NCI-H2107 treated with DMSO at 0.1 percent for 48 hours (cell line): ENCODE measurements around the gene CRIM1.

Experiments used
- DNase-seq: peaks from one replicate; lab custom pipeline; 2025; ENCODE audit not compliant: unreplicated experiment; lab: John Stamatoyannopoulos, UW

CRIM1 gene

DNA sequence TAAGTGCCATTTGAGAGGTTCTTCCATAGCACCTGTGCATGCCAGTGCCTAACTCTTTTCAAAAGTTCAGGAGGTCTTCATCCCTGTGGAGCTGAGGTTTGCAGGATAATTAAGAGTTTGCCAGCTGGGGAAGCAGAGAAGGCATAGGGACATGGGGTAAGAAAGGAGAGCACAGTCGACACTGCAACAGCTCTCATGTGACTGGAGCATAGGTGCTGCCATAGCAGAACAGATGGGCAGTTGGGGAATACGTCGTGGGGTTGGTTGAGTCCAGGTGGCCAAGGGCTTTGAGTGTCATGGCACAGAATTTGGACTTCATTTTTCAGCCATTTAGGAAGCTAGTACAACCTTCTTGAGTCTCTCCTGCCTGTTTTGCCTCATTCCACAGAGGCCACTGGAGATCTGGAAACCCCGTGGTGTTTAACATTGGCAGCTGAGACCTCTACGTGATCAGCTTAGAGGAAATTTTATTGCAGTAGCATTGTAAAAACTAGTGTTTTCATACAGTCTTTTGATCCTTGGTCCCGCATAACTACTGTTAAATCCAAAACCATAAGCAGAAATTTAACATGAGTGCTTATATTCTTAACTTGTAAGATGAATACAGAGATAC is 65.1 kb downstream of the CRIM1 start:
- no peak for DNase-seq

DNA sequence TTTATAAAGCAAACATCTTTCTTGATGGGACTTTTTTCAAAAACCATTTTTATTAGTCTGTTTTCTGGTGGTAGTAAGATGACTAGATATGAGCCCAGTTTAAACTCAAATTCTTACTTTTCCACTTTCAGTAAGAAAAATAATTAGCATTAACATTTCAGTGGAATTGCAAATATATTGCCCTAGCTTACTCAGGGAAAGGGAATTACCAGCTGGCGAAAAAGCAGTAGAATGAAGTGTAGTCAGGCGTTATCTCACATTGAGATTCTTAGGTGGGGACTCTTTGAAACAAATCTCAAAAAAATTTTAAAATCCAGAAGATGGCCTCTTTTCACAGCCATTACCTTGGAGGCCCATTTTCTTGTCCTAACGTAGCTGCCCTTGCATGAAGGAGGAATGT is 65.8 kb downstream of the CRIM1 start:
- no peak for DNase-seq

DNA sequence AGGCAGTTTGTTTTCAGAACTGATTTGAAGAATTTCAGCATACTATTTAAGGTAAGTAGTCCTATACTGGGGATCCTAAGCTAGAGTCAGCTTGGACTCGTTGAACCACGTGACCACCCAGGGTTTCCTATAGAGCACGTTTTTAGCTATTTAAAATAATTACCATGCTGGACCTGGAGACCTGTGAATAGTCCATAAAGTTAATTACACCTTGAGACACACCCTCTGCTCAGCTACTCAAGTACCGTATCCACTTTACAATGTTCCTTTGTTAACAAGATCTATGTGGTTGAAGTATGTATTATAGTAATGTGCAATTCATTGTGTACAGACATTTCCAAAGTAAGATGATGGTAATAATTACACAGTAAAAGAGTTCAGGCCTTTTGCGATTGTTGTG is 67.6 kb downstream of the CRIM1 start:
- no peak for DNase-seq

DNA sequence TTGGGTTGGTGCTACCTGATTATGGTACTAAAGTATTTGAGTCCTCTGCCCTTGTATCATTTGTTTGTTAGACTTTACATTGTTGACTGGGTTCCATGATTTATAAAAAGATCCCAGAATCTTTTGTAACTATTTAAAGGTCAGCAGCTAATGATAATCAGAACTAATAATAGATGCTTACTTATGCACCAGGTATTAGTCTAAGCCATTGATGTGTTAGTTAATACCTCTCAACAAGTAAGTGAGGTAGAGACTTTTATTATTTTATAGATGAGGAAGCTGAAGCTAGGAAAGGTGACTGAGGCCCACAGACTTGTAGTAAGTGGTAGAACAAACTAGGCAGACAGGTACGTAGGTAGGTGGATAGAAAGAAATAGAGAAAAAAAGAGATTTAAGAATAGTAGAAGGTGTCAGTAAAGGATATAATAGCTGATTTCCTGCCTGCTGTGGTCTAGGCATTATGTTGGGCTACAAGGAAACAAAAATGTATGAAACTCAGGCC is 68.1 kb downstream of the CRIM1 start:
- no peak for DNase-seq

DNA sequence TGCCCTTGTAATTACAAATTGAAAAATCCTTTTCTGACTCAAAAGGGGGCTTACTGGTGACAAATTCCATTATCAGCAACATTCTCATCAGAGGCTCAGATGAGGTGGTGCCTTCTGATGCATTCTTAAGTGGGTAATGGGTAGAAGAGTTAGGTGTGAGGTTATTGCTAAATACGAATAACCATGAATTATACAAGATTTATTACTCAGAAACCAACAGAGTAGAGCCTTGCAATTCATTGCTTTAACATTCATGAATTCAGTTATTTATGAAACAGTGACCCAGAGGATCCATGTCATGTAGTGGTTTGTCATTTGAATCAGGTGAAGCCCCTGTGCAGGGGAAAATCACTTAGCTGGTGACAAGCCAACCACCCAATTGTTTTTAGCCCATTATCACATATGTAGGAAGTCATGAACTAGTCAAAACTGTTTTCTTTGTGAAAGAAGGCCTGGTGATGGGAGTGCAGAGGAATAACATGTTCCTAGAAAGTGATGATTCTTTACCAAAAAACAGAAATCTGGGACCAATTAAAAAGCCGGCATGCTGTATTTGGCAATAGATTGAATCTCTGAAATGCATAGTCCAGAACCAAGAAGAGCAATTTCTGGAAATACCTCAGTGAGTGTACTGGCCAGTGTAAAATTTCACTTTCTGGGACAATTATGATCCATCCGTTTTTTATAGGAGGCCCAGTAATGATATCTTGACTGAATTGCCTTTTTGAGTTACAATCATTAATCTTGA is 70.2 kb downstream of the CRIM1 start:
- no peak for DNase-seq

DNA sequence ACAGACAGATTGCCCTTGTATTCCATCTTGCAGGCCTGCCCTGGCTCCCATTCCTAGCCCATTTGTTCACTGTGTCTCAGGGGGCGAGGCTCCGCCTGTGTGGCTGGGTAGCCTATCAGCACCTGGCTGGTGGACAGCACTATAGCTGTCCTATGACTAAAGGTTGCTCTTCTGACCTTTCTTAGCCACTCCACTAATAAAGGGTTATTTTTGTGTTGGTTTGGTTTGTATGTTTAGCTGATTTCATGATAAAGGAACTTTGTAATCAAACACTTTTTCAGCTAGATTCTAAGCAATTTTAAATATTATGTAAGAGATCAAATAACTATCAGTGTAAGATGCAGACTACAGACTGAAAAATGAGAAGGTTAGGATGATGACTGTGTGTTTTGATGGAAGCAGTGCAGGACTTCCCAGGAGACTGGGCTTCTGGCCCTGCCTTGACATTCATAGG is 72.2 kb downstream of the CRIM1 start:
- DNase-seq, result no peak

DNA sequence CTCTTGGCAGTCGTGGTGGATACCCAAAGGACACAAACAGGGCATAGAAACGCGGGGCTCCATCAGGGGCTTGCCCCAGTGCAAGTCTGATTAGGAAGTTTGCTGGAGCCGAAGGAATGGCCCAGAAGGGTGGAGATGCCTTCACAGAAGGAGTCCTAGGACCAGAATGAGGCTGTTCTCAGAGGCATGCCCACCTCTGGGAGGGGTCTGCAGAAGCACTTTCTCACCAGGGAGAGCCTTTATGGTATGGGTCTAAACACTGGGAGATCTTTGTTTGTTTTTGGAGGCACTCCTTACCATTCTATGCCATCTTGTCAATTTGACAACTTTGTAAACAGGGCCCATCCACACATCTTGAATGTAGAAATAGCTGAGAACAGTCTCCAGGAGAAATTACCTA is 75.0 kb downstream of the CRIM1 start:
- DNase-seq, result no peak

DNA sequence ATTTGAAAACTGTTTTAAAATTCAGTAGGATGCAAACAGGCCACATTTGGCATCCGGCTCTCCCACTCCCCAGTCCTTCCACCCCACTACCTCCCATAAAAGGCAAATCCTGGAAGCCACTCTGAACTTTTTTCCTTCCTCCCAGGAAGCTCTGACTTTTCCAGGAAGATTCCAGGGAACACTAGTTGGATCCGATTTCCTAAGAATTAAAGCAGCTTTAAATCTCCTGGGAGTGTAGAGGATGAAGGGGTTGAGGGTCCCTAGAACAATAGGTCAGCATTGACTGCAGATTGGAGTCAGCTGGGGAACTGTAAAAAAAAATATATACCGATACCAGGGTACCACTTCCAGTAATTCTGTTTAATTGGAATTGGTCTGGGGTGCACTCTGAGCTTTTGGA is 76.9 kb downstream of the CRIM1 start:
- DNase-seq, result no peak

DNA sequence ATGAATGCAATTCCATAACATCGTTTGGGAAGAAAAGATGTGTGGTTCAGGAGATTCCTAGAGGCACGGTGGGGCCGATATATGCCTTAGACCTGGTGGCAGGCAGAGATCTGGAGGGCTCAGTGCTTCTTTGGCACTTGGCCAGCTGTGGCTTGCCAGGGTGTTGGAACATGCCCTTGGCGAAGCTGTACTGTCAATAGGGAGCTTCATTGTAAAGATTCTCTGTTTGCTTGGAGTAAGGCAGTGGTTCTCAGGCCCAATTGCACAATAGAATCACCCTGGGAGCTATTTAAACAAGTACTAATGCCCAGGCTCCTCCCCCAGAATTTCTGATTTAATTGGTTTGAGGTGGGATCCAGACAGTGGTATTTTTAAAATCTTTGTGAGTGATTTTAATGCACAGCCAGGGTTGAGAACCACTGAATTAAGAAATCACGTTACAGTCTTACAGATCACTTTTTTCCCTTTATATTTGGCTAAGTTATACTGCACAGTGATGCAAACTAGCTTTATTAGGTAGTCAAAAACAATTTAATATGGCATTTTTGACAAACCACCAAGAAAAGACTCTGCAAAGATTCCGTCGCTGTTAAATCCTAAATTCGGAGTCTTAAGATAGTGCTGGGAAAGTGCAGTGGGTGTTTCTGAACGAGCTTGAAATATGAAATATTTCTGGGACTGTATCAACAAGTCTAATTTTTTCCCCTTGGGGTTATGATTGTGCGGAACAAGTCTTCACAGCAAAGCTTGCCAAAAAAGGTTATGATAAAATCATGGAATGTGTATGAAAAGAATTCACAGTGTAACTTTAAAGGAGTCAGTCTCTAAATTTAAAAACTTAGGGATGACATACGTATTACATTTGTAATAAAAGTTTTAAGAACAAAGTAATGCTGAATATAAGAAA is 78.0 kb downstream of the CRIM1 start:
- no peak for DNase-seq

DNA sequence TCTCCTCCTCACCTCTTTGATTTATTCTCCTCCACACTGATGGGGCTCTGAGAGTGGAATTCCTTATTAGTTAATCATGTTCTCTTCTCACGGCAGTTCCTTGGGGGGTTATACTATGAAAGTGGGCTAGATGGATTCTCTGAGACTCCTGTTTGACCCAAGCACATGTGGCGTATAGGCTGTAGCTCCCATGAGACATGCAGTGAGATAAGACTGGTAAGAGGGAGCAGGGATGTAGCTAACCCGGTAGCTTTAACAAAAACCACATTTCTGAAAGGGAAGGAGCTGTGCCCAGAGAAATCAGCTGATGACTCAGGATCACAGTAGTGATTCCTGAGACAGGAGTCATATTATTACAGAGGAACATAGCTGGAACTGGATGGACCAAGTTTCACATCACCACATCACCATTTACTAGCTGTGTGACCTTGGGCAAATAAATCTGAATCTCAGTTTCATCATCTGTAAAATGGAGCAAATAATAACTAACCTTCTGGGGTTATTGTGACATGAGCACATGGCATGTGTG is 82.9 kb downstream of the CRIM1 start:
- DNase-seq, result no peak

DNA sequence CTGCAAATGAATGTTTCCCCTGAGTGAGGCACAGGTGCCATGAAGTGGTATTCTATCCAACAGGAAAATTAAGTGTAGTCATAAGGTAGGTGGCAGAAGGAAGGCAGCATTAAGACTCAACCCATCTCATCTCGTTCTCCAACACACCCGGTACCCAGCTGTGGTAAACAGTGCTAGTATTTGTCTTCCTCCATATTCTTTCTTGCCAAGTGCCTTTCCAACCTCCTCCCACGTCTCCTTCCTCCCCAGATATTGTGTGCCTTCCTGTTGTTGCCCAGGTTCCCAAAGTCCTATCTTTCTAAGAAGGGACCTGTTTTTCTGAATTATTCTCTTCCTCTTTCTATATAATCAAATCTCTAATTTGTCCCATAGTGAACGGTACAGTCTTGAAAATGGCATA is 83.5 kb downstream of the CRIM1 start:
- DNase-seq, result no peak

DNA sequence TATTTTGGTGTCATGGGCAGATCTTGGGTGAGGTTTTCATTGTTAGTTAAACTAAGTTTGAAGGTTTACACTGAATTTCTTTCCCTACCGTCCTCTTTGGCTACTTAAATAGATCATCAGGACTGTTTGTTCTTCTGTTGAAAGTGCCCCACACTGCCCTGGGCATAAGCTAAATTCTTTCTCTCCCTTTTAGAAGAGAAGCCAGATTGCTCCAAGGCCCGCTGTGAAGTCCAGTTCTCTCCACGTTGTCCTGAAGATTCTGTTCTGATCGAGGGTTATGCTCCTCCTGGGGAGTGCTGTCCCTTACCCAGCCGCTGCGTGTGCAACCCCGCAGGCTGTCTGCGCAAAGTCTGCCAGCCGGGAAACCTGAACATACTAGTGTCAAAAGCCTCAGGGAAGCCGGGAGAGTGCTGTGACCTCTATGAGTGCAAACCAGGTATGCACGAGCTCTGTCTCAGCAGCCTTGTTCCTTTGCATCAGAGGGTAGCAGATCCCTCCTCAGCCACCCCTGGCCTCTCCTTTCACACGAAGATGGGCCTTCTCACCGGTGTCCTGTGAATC is 85.6 kb downstream of the CRIM1 start:
- DNase-seq, result no peak

DNA sequence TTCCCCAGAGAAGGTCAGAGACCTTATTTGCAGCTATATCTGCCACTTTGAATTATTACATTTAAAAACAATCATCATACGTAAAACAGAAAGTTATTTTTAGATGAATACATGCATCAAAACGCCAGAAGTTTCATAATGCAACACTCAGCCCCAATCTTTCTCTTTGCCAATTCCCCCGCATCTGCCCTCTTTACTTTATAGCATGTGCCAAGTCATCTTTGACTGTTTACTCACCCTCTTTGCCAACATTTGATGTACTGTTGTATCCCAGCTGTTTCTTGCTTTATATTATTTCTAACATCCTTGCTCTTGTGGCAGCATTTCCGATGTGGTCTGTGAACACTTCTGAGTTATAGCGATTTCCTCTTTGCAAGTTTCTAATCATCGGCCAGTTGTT is 86.2 kb downstream of the CRIM1 start:
- DNase-seq, result no peak

DNA sequence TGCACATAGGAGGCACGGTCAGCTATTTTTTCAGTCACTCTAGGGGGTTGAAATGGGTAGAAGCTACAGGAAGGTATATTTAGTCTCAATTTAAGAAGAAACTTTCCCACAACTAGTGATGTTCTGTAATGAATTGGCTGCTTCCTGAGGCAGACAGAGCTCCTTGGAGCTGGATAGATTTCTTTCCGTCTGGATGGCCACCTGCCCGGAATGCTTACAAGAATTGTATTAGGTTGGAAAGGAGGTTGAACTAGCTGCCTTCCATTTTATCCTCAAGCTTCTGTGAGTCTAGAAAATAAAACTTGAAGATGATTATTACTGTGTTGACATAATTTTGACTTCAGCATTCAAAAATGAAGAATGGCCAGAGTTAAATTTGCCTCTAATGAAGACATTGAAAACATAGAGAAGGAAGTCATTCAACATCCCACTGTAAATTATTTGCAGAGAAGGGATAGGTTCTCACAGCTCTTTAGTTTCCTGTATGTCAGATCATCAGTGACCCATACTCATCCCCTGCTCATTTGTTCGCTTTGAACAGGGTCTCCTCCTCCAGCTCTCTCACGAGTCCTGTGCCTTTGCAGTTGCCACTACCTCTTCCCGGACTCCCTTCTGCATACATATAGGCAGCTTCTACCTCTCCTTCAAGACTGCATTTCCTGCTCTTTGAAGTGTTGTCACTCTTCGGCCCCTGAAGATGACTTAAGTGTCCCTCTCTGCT is 88.8 kb downstream of the CRIM1 start:
- no peak for DNase-seq

DNA sequence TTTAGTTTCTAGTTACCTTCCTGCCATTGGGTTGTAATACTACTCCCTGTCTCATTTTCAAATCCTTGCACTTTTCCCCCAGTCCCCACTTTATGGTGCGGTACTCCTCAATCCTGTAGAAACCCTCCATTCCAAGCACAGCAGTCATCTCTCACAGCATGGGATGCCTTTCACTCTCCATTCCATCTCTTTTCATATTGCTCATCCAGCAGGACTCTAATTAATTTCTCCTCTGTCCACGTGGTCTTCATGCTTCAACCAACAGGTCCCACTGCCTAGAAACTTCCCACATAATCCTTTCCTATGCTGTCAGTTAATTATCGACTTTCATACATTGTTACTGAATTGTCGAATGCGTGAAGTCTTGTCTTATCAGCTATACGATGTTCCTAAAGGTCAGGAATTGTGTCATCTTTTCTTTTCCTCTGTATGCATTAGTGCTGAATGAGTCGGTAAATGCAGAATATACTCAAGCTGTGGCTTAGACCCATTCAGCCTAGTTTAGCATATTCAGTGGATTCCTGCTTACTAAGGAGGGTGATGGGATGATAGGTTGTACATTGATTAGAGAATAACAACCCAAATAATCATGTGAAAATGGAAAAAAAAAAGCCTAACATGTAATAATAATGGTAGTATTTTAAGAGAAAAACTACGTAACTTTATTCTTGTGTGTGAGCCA is 89.7 kb downstream of the CRIM1 start:
- no peak for DNase-seq

DNA sequence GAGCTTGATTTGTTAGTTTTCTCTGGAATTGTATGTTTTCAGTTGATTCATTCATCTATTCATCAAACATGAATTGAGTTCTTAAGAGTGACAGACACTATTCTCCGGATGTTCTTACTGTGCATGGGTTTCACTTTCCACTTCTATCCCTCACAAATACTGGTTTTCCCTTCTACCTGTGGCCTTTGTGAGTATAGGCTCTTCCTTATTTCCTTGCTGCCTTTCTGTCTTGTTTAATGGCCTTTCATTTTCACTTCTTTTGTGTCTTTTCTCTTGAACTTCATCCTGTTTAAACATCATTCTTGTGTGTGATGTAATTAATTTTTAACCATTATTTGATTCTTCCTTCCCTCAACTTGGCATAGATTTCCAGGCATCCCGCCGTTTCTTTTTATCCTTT is 90.7 kb downstream of the CRIM1 start:
- no peak for DNase-seq

DNA sequence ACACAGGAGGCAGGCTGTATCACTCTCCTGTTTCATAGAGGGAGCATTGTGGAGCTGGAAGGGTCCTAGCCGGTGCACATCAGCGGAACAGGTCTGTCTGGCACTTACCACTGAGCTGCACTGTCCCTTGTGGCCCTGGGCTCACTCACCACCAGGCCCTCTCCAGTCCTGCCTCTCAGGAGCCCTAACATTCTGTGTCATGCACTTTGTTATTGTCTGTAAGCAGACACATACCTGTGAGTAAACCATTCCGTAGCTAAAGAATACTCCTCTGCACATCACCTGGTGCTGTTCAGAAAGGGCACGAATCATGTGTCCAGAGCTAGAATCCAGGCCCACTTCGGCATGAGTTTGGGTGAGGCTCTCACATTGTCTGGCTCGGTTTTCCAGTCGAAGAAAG is 93.6 kb downstream of the CRIM1 start:
- no peak for DNase-seq

DNA sequence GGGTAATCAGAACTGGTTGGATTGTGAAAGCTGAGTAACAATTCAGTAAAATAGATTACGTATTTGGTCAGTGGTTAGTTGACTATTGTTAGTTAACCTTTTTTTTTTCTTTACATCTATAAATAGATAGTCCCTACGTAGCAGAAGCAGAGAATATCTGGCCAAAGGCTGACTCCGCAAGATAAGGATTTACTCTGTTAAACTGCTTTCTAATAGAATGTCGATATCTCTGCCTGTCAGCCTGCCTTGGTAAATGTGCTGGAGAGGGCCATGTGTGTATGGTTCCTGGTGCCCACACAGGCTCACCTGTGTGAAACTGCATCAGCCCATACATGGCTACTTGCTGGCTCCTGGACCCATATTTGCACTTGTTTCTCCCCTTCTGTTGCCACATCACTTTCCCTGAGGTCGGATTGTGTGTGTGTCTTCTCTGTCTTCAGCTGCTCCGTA is 94.4 kb downstream of the CRIM1 start:
- DNase-seq, result no peak

DNA sequence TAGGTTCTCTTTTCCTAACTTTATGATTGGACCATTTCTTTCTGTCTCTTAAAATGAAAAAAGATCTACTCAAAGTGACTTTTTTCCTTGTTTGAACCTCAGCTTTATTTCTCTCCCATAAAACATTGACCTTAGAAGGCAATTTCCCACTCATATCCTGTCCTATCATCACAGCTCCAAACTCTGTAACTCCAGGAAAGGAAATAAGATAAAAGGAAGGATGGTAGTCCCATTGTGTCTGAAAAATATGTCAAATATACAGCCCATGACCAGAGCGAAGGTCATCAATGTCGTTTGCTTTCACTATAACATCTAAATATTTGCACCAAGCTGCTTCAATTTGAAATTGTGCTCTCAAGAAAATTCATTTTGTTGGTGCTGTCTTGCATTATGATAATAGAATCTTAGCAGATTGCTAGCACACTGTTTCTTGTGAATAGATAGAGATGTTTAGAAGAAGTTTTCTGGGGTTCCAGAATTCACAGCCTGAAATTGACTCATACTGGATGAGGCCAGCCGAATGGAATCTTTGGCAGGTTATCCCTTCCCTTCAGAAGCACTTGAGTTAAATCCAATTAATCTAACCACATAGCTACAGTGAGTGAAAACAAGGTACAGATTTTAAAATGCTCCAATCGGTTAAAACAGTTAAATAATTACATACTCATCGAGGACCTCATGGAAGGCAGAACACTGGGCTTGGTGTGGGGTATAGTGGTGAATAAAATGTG is 95.1 kb downstream of the CRIM1 start:
- no peak for DNase-seq
